ENCODE measurements around the gene ARHGAP8.
"Not testable (repeated sequence)": the region's sequence is repeated elsewhere in the genome, so short reads cannot be mapped to it uniquely, and the experiment has no call there.

ARHGAP8 gene

DNA sequence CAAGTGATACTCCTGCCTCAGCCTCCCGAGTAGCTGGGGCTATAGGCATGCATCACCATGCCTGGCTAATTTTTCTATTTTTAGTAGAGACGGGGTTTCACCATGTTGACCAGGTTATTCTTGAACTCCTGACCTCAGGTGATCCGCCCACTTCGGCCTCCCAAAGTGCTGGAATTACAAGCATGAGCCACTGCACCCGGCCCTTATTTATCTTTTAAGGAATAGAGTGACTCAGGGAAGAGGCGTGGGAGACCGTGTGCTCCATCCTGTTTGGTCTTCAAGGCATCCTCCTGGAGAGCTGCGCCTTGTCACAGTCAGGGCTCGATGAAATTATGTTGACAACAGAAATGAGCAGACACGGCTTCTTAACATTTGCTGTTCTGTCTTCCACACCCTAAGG lies 12.7 kb upstream of the ARHGAP8 start:
- not testable (repeated sequence) for DNase-seq (ENCODE audit: low spot score)

DNA sequence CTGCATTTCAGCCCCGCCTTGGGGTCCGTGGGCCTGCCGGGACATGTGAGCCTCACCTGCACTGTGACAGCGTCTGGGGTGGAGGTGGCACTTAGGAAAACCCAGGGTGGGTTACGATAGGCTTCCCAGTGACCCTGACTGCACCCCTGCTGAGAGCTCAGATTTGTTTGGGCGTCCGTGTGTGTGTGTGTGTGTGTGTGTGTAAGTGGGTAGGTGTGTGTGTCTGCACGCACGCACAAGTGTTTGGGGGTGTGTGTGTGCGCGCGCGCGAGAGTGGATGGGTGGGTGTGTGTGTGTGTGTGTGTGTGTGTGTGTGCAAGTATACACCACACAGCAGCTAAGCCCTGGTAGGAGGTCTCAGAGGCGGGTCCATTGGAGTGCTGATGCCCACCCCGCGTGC lies 12.1 kb upstream of the ARHGAP8 start:
- DNase-seq (ENCODE audit: low spot score) = no peak

DNA sequence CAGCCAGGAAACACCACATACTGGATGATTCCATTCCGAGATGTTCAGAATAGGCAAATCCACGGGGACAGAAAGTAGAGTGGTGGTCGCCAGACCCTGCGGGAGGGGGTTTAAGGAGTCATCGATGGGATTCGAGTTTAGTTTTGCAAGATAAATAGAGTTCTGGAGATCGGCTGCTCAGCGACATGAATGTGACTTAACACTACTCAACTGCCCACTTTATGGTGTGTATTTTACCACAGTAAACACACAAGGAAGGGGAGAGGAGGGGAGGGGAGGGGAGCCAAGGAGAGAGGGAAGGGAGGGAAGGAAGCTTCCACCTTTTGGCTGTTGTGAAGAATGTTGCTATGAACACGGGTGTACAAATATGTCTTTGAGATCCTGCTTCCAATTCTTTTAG lies 10.4 kb upstream of the ARHGAP8 start:
- DNase-seq (ENCODE audit: low spot score) = no peak

DNA sequence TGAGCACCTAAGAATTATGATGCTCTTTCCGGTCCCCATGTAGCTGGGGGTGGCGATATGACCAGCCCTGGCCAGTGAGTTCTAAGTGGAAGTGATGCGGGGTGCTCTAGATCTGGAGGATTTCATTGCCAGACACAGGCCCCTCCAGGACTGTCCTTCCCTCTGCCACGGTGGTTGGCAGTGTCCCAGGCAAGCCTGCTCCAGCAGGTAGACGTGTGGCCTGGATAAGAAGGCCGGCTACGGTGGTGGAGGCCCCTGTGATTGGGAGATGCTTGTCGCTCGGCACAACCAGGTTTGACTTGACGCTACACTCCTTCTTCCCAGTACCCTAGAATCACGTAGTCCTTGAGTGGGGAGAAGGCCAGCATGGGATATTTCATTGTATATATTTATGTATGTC lies 9.1 kb upstream of the ARHGAP8 start:
- DNase-seq (ENCODE audit: low spot score) = no peak

DNA sequence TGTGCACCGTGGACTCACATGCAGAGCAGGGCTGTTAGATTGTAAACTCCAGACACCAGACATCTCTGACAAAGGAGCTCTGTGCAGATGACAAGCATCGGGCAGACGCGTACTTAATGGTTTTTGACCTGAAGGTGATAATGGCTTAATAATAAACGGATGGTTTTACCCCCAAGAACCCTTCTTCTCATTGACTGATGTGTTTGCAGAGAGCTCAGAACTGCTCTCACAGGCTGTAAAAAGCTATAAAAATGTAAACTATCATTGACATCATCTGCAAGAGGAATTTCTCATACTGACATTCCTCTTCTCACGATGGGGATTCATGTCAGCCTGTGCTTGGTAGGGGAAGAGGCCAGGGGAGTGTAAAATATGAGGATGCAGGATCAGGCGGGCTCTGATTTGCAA lies 8.6 kb upstream of the ARHGAP8 start:
- DNase-seq (ENCODE audit: low spot score) = no peak

DNA sequence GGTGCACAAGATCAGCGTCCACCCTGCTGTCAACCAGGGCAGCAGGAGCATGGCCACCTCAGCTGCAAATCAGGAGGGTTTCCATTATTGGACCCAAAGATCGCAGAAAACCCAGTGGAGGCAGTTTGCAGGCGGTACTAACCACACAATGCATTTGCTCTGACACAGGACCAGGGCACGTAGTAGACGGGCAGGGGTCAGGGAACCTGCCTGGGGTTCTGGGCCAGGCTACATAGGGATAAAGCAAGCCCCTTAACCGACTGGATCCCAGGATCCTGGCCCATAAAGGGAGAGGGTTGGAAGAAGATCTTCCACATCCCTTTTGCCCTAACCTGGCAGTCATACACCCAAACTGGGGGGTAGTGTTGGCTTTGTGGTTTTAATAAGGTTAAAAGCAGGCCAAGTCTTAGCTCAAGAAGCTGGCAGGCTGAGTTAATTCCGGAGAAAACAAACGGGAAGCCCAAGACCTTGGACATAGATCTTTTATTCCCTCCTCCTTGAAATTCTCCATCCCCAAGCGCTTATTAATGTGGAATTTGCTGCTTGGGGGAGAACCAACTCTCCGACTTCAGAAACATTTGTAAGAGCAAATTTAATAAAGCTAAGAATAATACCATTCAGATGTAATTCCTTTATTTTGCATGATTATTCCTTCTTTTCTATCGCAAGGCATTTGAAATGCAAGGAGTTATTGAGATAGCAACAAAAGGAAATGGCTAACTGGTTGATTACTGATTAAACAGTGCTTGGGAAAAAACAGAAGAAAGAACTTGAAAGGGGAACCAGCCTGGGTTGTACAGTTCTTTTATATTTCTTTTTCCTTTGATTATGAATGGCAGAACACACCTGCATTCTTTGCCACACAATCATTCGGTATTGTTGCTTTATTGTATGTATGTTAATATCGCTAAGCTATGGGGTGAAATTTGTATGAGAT lies 6.3 kb upstream of the ARHGAP8 start:
- no peak for DNase-seq (ENCODE audit: low spot score)

DNA sequence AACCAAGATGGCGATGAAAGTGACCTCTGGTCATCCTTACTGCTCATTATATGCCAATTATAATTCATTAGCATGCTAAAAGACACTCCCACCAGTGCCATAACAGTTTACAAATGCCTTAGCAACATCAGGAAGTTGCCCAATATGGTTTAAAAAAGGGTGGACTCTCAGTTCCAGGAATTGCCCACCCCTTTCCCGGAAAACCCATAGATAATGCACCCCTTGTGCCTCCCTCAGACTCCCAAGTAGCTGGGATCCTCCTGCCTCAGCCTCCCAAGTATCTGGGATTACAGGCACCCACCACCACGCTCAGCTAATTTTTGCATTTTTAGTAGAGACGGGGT lies 4.6 kb upstream of the ARHGAP8 start:
- DNase-seq (ENCODE audit: low spot score) = not testable (repeated sequence)

DNA sequence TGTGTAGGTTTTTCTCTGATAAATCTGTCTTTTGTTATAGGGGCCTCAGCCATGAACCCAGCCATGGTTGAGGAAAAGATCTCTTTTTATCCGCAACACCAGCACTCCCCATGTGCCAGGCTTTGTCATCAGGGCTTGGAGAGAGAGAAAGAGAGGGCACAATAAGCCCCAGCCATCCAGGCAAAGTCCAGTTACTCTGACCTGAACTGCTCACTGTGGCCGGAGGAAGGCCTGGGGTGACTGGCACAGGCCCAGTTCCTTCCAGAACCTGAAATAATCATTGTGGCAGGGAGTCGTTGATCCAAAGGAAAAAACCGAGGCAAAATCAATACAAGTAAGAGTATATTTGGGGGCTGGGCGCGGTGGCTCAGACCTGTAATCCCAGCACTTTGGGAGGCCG lies 3.9 kb upstream of the ARHGAP8 start:
- no peak for DNase-seq (ENCODE audit: low spot score)

DNA sequence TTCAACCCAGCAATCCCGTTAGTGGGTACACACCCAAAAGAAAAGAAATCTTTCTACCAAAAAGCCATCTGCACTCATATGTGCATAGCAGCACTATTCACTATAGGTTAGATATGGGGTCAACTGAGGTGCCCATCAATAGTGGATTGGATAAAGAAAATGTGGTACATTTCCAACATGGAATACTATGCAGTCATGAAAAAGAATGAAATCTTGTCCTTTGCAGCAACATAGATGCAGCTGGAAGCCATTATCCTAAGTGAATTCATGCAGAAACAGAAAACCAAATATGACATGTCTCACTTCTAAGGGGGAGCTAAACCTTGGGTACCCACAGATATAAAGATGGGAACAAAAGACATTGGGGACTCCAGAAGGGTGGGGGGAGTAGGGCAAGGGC lies 1.9 kb upstream of the ARHGAP8 start:
- DNase-seq (ENCODE audit: low spot score) = no peak

DNA sequence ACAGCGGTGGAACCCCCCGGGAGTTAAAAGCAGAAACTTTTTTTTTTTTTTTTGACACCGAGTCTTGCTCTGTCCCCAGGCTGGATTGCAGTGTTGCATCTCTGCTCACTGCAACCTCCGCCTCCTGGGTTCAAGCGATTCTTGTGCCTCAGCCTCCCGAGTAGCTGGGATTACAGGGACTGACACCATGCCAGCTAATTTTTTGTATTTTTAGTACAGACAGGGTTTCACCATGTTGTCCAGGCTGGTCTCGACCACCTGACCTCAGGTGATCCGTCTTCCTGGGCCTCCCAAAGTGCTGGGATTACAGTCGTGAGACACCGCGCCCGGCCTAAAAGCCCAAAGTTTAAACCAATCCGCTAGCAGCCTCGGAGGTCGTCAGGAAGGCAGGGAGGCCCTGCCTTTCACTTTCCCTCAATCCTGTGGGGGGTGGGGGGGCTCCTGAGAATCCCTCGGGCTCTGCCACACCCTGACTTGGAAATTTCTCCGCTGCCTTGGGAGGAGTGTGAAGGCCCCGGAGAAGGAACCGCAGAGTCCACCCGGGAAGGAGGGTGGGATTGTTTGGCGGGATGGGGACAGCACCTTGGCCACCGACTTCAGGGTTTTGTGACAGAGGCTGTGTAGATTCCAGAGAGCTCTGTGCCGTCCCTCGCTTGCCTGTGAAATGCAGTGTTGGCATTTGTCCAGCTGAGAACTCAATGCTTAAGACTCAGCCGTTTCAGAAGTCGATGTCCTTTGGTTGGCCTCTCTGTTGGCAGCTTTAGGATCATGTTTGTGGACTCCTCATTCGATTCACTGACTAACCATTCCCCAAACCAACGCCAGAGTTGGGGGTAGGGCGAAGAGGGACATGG lies 1.0 kb downstream of the ARHGAP8 start:
- DNase-seq (ENCODE audit: low spot score) = no peak

DNA sequence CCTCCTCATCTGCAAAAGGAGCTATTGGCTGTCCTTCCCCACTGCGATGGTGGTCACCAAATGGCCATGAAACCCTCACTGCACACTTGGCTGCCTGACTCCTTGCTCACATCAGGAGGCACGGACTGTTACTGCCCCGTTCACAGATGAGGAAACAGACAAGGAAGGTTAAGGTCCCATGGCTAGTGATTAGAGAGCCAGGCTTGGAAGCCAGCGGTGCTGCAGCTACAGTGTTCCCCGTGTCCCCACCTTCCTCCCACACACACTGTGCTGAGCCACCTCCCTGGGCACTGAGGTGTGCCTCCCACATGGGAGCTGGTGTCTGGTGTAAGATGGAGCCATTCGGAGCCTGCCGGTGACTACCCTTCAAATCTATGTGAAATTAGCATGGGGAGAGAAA lies 2.6 kb downstream of the ARHGAP8 start:
- DNase-seq (ENCODE audit: low spot score) = no peak

DNA sequence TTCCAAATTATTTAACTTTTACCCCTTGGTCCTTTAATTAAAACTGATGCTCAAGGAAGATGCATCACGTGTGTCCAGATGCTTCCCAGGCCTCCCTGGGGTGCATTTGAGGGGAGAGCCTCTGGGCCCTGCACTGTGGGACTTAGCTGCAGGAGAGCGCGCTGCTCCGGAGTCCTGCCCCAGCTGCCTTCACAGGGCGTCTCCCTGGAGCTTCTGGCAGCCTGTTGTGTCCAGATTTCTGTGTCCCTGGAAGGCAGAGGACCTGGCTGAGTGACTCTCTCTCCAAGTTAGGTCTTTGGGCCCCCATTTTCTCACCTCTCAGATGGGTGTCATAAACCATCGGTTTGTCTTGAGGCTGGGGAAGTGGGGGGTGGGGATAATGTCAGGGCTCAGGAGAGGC lies 3.0 kb downstream of the ARHGAP8 start:
- no peak for DNase-seq (ENCODE audit: low spot score)

DNA sequence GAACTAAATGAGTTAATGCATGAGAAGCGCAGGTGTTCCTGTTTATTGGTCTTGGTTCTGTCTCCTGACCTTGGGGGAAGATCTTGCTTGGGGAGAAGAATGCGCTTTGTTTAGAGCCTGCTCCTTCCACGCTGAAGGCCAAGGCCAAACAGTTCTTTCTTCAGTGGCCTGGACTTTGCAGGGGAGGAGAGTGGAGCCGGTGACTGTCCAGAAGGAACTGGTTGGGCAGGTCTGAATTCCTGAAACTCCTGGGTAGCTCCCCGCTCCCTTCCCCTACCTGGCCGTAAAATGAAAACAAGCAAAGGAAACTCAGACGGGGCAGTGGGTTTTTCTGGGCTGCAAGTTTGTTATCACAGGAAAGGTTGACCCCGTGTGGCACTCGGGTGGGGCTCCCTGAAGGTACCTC lies 3.6 kb downstream of the ARHGAP8 start:
- DNase-seq (ENCODE audit: low spot score) = no peak

DNA sequence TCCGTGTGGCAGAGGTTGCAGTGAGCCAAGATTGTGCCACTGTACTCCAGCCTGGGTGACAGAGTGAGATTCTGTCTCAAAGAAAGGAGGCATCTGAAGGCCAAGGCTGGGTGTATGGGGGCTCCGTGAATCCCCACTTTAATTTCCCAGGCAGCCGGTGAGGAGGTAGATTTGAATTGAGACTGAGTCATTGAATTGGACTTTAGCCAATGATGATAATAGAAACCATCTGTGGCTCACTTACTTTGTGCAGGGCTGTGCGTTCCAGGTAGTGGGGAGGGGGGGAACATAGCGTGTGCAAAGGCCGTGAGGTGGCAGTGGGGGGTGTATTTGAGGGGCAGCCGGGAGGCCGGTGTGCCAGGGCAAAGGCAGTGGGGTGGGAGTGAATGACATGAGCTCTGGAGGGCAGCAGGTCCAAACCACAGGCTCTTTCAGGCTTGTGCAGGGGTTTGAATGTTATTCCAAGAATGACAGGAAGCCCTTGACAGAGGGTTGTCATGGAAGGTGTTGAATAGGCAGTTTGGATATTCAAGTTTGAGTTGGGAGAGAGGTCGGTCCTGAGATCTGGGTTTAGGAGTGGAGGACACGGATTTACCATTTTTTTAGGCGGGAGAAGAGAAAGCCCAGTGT lies 6.1 kb downstream of the ARHGAP8 start:
- DNase-seq (ENCODE audit: low spot score) = no peak

DNA sequence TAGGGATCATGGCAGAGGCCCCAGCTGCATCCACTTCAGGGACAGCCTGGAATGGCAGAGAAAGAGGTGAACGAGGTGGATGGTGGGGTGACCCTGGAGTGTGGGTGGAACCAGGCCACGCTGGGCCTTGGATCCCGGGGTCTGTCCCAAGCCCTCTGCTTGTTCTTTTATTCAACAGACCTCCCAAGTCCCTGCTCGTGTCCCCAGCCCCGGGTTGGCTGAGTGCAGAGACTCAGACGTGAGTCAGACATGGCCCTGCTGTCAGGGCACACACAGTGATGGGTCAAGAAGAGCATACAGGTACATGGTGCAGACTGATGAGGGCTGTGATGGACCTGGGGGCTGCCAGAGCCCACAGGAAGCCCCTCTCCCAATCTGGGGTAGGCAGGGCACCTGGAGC lies 6.6 kb downstream of the ARHGAP8 start:
- no peak for DNase-seq (ENCODE audit: low spot score)

DNA sequence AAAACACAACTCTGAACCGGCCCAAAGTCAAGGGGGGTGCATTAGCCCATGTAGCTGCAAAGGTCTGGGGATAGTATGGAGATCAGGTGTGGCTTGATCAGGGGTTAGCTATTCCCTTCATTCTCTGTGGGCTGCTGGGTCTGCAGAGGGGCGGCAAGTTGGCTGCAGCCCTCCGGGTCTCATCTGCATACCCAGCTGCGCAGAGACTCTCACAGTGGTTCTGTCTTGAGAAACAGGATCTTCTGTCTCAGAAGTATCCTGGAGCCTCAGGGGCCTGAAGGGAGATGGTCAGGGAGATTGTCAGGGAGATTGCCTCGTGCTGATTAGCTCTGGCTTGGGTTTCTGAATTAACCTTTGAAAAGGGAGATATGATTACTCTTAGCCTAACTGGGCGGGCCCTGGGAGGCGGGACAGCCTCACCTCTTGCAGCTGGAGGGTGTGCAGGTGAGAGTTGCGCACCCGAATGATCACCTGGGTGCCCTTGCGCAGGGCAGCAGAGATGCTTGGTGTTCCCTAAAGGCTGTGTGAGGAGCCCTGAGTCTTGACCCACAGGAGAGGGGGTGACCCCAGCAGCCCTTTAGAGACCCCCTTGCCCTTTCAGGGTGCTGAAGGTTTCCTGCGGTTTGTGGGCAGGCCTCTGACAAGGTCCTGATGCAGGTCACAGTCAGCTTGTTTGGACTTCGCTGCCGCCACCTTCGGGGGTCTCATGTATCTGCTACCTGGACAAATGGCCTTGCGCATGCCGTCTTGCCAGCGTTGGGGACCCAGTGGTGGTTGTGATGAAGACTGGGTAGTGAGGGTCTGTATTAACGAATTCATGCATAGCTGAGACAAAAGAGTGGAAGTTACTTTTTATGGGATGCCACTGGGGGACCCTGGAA lies 7.3 kb downstream of the ARHGAP8 start:
- no peak for DNase-seq (ENCODE audit: low spot score)

DNA sequence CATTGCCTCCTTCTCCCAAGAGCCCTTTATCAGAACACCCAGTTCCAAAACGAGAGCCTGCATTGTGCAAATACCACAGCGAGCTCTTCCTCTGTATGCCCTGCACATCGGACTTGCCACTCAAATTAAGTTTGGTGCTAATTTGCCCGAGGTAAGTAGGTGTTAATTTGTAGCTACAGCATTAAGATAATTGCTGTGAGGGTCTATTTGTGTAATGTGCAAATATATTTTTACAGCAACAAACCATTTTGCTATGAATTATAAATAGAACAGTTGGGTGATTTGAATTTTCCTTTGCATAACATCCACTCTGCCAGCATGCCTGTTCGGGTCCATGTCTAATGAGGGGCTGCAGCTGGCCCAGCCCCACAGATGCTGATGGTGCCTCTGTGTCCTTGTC lies 8.1 kb downstream of the ARHGAP8 start:
- DNase-seq (ENCODE audit: low spot score) = no peak

DNA sequence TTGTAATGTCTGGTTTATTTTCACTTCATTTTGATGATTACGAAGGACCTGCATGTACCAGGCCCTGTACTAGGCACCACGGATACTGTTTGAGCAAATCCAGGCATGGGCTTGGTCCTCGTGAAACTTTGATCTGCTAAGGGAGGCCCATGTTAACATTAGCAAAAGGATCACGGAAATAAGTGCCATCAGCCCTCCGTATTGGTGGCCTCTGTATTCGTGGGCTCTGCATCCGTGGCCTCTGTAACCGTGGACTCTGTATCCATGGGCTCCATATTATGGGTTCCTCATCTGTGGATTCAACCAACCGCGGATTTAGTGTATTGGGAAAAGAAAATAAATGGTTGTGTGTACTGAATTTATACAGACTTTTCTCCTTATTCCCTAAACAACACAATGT lies 8.7 kb downstream of the ARHGAP8 start:
- no peak for DNase-seq (ENCODE audit: low spot score)

DNA sequence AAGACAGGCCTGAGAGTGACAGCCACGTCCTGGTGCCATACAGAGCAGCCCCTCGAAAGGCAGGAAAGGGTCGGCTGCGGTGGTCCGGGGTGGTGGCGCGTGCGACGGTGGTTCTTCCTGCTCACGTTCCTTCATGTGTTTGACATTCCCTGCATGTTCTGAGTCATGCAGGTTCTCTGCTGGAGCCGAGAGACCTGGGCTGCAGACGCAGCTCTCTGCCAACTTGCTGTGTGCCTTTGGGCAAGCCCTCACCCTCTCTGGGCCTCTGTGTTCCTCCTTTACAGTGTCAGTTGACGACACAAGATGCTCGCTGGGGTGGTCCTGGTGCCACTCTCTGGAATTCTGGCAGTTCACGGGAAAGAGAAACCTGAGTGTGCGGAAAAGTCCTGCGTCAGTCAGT lies 12.0 kb downstream of the ARHGAP8 start:
- DNase-seq (ENCODE audit: low spot score) = no peak

DNA sequence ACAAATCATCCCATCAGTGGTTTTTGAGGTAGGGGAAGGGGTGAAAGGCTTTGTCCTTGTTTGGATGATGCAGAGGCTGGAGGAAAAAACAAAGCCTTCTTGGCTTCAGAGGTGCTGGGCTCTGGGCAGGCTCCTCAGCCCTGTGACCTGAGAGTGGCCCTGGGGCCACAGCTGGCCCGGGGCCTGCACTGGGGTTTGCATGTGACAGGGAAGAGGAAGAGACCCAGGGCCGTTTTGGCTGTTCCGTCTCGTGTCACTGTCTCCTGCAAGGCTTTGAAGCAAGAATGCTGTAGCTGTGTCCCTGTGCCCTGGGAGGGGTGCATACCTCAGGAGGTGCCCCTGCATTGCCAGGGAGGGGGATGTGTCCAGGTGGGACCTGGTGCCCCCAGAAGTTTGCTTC lies 12.6 kb downstream of the ARHGAP8 start:
- DNase-seq (ENCODE audit: low spot score) = no peak

DNA sequence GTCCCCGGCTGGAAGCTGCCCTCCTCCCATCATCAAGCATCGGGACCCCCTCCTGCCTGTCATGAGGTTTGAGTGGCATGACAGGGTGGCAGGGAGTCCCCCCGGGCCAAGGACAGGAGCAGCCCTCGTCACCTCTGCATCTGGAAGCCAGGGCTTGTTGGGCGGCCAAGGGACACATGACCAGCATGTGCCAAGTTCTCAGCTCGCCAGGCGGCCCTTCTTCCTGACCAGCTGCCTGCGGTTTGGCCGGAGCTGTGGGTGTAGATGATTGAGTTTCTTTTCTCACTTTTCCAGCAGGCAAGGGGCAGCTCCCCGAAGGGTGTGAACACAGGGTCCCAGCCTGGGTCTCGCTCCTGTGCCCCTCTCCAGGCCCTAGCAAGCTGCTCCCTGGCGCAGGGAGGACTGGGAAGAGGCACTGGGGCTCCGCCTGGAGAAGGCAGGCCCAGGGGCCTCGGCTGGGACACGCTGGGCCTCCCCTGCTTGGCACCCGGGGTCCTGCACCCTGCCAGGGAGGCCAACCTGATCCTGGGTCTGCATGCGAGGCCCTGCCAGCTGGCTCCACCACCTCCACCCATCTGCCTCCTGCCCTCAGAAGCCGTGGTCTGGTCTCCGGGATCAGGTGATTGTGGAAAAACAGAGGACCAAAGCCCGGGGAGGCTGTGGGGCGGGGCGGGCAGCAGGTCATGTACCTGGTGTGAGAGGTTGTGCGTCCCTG lies 13.4 kb downstream of the ARHGAP8 start:
- no peak for DNase-seq (ENCODE audit: low spot score)

Data from CD4-positive, alpha-beta T cell treated with Interleukin-2 at 100 ng/mL for 4 hours (primary cell).